GM19023 (cell line): ENCODE measurements around the gene NBL1.

Experiments
- ATAC-seq: cut with Tn5 transposase; IDR thresholded peaks from one replicate; pipeline ENCODE4 v1.9.1; 2021; ENCODE audit warnings: mild to moderate bottlenecking, moderate library complexity; ENCODE audit not compliant: unreplicated experiment

NBL1 gene

GRCh38 chr1:19645411-19646251 lies 1.5 kb downstream of the NBL1 start:
- ATAC-seq, result no peak

GRCh38 chr1:19646377-19647319 lies 2.5 kb downstream of the NBL1 start:
- no peak for ATAC-seq

- no peak for ATAC-seq
These were observed 3.5 kb downstream of the NBL1 start for GRCh38 chr1:19647643-19648042.

GRCh38 chr1:19648239-19648638 lies 4.1 kb downstream of the NBL1 start:
- no peak for ATAC-seq

- no peak for ATAC-seq
These were observed 4.6 kb downstream of the NBL1 start for GRCh38 chr1:19648689-19649088.

GRCh38 chr1:19650416-19651140 lies 6.5 kb downstream of the NBL1 start:
- no peak for ATAC-seq

- no peak for ATAC-seq
These were observed 7.1 kb downstream of the NBL1 start for GRCh38 chr1:19651141-19651737.

- no peak for ATAC-seq
These were observed 10.3 kb downstream of the NBL1 start for GRCh38 chr1:19654386-19654785.

GRCh38 chr1:19654886-19655717 lies 11.0 kb downstream of the NBL1 start:
- no peak for ATAC-seq

GRCh38 chr1:19655718-19656080 lies 11.6 kb downstream of the NBL1 start:
- no peak for ATAC-seq

- no peak for ATAC-seq
These were observed 12.1 kb downstream of the NBL1 start for GRCh38 chr1:19656134-19656779.

GRCh38 chr1:19656780-19657466 lies 12.8 kb downstream of the NBL1 start:
- ATAC-seq, result no peak

GRCh38 chr1:19657511-19657910 lies 13.4 kb downstream of the NBL1 start:
- ATAC-seq, result no peak

- ATAC-seq, result no peak
These were observed 14.1 kb downstream of the NBL1 start for GRCh38 chr1:19658186-19658585.

- no peak for ATAC-seq
These were observed 17.7 kb downstream of the NBL1 start for GRCh38 chr1:19661721-19662228.

- ATAC-seq, result no peak
These were observed 18.2 kb downstream of the NBL1 start for GRCh38 chr1:19662313-19662712.

- no peak for ATAC-seq
These were observed 20.5 kb downstream of the NBL1 start, which contains the start of gene HTR6 for GRCh38 chr1:19664453-19665185. Gene HTR6 (plus strand): TSS chr1:19664875. CDS start chr1:19665754, 879 bp downstream.

- no peak for ATAC-seq
These were observed 21.0 kb downstream of the NBL1 start for GRCh38 chr1:19665186-19665495.
